GM12892 (cell line): Measurements from ENCODE around the gene RNF207.

Experiments used
- POLR2A ChIP-seq: IDR thresholded peaks from 2 replicates; pipeline ENCODE4 v1.6.1; 2011; ENCODE audit warnings: low read depth, low read length, control low read depth
- POLR2AphosphoS5 ChIP-seq: IDR thresholded peaks from 2 replicates; pipeline ENCODE4 v1.6.1; 2011; ENCODE audit warnings: low read depth, low read length, control low read depth
- TAF1 ChIP-seq: IDR thresholded peaks from 2 replicates; pipeline ENCODE4 v1.6.1; 2011; ENCODE audit warnings: low read depth, mild to moderate bottlenecking, control low read depth, low read length, borderline replicate concordance

DNA sequence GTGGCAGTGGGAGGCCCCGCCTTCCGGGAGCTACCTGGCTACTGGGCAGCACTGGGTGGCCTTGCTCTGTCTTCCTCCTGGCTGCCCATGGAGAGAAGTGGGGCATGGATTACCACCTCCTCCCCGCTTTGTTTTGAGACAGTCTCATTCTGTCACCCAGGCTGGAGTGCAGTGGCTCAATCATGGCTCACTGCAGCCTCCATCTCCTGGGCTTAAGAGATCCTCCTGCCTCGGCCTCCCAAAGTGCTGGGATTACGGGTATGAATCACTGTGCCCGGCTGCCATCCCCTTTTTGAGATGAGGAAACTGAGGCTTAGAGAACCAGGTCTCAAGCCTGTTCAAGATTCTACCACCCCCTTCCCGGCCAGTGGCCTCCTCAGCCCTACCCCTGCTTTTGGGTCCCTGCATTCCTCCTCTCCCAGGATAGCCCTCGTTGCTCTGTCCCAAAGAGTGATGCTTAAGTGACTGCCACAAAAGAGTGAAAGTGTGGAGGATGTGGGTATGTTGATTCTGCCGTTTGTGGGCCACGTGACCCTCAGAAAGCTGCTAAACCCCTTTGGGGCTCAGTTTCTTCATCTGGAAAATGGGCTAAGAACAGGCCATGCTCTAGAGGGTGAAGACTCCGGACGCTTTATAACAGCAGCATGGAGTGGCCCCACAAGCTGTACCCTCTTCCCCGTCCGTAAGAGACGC, 45.9 kb downstream of the RNF207 start:
- no peak for TF ChIP-seq POLR2A
- no peak for TF ChIP-seq TAF1
- no peak for TF ChIP-seq POLR2AphosphoS5
